MV-4-11 (cell line): ENCODE data around the gene SYF2.
A peak's percentile ranks its signal among the peaks of the same experiment; 100 is the strongest.
"Not testable (repeated sequence)": the region's sequence is repeated elsewhere in the genome, so short reads cannot be mapped to it uniquely, and the experiment has no call there.

ENCODE experiments used
- DNase-seq: peaks from one replicate; lab custom pipeline; 2025; lab: John Stamatoyannopoulos, UW

Gene SYF2

GRCh38 chr1:25206201-25206600 lies 26.1 kb downstream of the SYF2 start:
- DNase-seq: no peak

DNA sequence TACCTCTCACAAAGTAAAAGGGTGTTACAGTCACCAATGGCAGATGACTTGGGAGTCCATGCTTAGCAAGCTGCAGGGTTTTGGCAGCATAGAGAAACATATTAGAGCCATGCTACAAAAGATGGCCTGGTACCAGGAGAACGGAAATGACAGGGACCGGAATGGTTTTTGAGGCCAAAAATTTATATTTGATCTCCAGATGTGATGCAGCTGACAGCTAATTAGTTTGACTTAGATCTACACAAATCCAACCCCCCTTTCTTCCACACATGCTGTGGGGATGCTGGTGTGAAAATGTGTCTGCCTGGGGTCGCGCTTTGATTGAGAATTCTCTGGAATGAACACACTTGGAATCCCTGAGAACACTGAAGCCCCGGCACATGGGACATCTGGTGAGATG lies 26.5 kb downstream of the SYF2 start:
- no peak for DNase-seq

GRCh38 chr1:25204797-25205480 lies 27.4 kb downstream of the SYF2 start:
- peak; percentile 48 for DNase-seq

DNA sequence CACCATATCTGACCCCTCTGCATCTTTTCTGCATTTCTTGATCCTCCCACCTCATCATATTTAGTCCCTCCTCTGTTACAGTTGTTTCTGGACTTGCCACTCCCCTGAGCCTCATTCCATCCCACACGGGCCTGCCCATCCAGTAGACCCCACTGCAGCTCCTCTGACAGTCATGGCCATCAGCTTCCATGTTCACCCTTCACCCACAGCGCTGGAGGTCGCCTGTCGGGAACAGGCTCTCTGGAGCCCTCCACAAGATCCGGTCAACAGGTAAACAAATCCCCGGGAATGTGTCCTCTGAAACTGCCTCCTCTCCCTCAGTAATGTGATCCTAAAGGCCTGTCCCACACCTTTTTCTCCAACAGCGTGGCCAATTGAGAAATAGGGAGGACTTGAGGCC lies 31.3 kb downstream of the SYF2 start:
- no peak for DNase-seq

DNA sequence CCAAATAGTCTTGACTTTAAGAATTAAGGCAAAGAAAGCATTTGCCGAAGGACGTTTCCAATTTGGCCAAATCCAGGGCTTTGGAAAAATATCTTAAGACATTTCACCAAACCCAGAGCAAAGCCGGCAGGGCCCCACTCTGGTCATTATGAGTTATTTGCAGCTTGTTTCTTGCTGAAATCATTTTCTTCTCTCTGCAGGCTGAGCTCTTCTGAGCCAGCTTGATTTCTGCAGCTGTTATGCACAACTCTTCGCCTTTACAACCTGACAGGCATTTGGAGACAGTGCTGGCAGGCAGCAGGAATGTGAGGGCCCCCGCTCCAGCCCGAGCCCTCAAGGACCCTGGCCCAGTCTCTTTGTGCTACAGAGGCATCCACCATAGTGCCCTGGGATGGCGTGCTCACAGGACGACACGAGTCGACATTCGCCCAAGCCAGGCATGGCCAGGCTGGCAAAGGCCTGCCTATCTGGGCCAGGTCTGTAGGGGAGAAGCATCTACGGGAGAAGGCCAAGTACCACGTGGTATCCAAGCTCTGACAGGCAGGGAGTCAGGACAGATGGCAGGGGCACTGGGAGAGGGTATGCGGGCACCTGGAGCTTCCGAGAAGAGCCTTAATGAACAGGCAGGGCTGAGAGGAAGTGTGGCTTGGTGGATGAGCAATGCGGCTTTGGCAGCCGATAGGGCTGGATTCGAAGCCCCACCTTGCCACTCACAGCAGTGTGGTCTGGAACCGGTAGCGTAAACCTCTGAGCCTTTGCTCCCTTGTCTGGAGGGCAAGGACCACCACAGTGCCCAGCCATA lies 32.3 kb downstream of the SYF2 start:
- DNase-seq: no peak

DNA sequence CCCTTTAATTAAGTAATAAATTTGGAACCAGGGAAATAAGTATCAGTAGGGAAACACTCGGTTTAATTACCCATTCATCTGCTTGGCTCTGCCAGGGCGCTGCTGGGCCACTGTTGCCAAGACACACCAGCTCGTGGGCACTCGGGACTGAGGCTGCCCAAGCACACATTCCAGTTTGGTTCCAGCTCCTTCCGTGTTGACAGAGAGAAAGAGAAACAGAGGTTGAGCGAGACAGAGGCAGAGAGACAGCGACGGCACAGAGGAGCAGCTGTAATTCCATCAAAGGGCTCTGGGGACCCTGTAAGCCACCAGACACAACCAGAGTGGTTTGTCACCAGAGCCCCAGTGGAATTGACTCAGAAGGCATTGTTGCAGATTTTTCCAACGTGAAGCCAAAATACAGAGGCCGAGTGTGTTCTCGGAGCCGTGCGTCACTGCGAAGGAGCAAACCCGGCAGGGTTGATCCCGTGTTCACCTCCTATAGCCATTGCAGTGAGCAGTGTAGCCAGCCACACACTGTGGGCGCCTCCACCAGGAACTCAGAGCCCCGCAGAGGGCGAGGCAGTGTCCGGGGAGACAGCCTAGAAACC lies 33.5 kb downstream of the SYF2 start:
- DNase-seq: no peak

DNA sequence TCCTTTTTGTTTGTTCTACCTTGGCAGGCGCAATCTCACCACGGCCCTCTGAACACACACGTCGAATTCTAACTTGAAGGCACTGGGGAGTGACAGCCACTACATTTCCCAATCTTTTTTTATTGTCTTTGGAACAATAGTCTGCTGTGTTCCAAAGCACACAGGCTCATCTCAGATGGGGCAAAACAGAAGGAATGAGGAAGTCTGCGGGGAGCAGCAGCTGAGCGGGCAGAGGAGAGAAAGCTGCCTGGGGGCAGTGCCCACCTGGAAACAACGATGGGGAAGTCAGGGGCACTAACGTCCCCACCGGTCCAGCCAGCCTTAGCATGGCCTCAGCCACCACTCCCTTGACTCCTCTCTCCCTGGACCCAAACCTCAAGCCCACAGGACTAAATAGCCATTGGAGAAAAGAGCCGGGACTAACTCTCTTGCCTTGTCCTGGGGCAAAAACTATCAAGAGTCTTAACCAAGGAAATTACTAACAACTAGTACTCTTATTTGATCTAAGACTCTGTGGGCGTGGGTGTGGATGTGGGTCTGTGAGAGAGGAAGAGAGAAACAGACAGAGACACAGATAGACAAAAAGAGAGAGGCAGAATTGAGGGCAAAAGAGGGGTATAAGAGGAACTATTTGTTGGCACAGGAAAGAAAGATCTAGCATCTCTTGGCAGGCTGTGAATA lies 34.2 kb downstream of the SYF2 start:
- peak; percentile 56 for DNase-seq

- no peak for DNase-seq
These were observed 34.9 kb downstream of the SYF2 start for GRCh38 chr1:25197235-25197975.

DNA sequence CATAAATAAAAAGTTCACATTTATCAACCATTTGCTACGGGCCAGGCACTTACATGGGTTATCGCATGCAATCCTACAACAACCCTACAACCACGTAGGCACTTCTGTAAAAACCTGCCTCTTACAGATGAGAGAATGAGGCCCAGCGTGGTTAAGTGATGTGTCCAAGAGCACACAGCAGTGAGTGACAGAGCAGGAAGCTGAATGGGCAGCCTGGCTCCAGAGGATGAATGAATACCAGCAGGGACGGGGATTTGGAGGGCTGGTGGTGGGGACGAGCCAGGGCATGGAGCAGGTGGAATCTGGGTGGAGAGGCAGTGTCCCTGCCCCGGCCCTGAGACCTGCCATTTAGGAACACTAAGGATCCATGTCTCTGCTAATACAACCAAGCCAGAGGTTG lies 35.5 kb downstream of the SYF2 start:
- DNase-seq: no peak

DNA sequence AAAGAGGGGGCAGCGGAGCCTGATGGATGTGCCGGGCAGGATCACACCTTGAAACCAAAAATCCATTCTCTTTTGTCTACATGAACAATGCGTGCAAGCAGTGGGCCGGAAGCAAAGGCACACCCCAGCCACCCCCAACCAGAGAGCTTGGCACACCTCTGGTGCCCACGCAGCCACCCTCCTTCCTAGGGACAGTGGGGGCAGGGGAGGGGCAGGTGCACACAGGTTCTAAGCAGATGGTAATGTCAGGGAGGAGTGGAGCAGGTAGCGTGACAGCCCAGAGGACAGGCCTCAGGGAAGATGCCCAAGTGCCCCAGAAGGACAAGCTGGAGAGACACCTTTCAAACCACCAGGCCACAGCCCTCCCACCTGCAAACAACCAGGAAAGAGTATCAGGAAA lies 36.5 kb downstream of the SYF2 start:
- no peak for DNase-seq

DNA sequence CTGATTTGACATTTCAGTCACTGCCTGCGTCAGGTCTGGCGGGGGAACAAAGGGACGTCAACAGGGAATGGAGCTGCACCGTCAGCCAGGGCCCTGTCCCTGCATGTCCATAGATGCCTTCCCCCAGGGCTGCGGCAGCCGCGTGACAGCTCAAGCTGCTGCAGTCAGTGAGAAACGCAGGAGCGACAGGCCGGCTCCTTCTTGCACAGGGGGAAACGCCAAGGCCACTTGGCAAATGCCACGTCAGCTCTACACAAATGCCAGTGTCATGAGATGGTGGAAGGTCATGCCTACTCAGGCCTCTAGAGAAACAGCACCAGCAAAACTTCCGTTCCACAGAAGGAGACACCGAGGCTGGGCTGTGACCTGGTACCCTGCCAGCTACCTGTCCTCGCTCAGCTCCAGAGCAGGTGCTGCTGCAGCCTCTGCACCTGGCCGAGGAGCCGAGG lies 37.7 kb downstream of the SYF2 start:
- DNase-seq: no peak

DNA sequence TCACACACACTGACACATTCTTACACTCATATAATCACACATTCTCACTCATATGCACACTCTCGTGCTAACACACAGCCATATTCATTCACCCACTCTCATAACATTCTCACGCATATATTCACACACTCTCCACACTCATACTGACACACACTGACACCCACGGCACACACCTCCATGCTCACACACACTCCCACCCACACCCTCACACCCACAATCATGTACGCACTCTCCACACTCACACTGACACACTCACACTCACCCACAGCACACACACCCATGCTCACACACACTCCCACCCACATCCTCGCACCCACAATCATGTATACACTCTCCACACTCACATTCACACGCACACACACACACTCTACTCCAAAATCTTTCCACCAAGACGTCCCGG lies 38.2 kb downstream of the SYF2 start:
- DNase-seq: no peak

DNA sequence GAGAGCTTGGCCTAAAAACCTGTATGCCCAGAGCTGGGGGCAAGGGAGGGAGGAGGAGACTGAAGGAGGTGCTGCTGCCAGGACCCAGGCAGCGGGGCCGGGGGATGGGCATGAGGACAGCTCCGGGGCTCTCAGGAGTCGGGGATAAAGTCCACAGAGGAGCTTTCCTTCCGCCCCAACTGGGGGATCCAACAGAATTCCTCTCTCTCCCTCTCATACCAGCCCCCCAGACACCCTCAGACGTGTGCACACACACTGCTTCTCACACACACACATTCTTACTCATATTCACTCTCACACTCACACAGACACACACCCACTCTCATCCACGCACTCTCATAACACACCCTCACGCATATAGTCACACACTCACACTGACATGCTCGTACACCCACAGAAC lies 39.1 kb downstream of the SYF2 start:
- DNase-seq: no peak

GRCh38 chr1:25192154-25192553 lies 40.1 kb downstream of the SYF2 start:
- no peak for DNase-seq

- DNase-seq: no peak
These were observed 42.0 kb downstream of the SYF2 start for GRCh38 chr1:25190260-25190659.

DNA sequence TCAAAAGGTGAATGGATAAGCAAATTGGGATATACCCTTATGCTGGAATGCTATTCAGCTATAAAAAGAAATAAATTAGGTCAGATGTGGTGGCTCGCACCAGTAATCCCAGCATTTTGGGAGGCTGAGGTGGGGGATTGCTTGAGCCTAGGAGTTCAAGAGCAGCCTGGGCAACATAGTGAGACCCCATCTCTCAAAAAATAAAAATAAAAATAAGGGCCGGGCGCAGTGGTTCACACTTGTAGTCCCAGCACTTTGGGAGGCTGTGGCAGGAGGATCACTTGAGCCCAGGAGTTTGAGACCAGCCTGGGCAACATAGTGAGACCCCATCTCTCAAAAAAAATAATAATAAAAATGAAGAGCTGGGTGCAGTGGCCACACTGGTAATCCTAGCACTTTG lies 44.4 kb downstream of the SYF2 start:
- DNase-seq: not testable (repeated sequence)

DNA sequence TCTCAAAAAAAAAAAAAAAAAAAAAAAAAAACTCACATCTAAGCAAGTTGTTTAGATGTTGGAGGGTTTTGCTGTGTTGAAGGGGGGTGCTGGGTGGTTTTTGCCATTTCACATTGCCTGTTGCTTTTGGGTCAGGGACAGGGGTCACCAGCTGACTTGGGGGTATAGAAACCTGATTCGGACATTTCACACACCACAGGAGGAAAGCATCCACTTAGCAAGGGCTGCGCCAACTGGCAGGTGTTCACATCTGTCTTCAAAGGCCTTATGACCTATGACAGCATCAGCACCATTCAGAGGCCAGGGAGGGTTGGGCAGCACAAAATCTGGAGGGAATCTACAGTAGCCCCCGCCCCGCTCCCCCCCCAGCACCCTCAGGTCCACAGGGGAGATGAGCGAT lies 45.2 kb downstream of the SYF2 start:
- no peak for DNase-seq

DNA sequence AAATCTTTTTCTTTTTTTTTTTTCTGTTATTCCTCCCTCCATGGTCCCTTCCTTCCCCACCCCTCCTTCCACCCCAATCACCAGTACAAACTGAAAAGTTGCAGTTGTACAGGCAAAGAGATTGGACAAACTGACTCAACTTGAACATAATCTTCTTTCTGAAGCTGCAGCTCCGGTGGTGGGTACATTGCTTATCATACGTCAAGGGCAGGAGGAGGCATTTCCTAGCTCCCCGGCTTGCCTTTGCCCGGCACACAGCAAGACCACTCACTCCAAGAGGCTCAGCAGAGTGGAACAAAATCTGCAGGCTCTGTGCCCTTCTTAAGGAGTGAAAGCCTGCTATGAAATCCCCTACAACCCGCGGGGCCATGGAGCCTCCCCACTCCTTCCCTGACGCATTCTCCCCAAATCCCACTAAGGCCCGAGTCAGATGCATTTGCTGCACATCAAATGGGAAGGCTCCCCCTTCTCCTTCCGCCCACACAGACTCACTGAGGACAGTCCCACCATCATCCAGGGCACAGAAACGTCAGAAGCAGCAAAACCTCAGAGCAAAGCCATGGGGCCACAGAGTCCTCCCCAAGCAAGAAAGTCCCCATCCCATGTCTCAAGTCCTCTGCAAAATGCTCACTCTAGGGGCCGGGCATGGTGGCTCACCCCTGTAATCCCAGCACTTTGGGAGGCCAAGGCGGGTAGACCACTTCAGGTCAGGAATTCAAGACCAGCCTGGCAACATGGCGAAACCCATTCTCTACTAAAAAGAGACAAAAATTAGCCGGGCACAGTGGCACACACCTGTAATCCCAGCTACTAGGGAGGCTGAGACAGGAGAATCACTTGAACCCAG lies 45.9 kb downstream of the SYF2 start:
- DNase-seq: no peak

GRCh38 chr1:25185409-25186160 lies 46.7 kb downstream of the SYF2 start:
- DNase-seq: no peak
